Stimulated activated CD4-positive, alpha-beta T cell treated with anti-CD3 and anti-CD28 coated beads, Interleukin-4, amount 100 ng/mL, for 24 hours (primary cell): ENCODE results near the gene TCL1A.
"Not testable (repeated sequence)": the region's sequence is repeated elsewhere in the genome, so short reads cannot be mapped to it uniquely, and the experiment has no call there.

Source experiments
- DNase-seq: peaks from one replicate; pipeline ENCODE4 v3.0.0-alpha.2; 2020

Gene TCL1A

GRCh38 chr14:95713596-95714371, at the start of gene TCL1A:
TCL1A (minus strand) TSS chr14:95714125; CDS start chr14:95714066, 59 bp downstream.
- DNase-seq, result no peak

- DNase-seq, result not testable (repeated sequence)
Measured at GRCh38 chr14:95763032-95763431, 49.1 kb upstream of the TCL1A start.

GRCh38 chr14:95761436-95761835, 47.5 kb upstream of the TCL1A start:
- no peak for DNase-seq

DNA sequence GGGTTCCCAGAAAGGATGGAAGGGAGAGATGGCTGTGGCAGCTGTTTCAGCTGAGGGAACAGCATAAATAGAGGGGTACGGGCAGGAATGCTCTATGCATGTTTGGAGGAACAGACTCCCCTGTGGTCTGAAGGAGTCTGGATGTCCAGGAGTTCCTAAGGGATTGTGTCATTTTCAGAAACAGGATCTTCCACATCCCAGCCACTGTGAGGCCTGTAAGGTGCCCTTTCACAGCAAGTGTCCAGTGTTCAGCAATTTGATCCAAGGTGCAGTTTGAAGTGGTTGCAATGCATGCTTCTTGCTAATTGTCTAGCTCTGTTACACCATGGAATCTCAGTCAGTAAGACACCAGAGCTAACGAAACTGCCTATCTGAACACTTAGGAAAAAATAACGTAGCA, 46.7 kb upstream of the TCL1A start:
- no peak for DNase-seq

DNA sequence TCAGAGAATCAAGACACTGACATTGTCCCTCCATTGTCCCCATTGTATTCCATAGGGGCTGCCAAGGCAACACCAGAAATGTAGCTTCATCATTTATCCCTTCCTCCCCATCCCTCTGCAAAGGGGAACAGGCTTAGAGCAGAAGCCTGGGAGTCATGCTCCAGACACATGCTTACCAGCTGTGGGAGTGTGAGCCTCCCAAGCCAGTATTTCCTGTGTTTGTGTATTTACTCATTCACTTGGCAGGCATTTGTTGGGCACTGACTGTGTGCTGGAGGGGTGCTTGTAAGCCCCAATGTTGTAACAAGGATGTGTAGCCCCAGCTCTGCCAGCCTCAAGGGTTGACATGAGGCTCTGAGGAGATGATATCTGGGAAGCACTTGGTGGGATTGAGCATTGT, 46.0 kb upstream of the TCL1A start:
- no peak for DNase-seq

GRCh38 chr14:95758331-95758730, 44.4 kb upstream of the TCL1A start:
- DNase-seq, result no peak

DNA sequence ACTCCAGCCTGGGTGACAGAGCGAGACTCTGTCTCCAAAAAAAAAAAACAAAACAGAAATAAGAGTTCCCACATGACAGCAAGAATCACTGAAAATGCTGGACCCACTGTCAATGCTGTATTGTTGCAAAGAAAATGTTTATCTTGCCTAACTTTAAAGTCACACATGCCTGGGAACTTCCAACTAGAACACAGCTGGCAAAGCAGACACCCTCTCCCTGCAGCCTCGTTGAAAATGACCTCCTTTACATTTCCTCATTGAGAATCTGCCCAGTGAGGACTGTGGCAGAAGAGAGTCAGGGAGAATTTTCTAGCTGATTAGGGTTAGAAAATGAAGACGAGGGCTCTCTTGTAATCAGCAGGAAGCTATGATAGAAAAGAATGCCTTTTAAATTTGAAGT, 42.8 kb upstream of the TCL1A start:
- no peak for DNase-seq

DNA sequence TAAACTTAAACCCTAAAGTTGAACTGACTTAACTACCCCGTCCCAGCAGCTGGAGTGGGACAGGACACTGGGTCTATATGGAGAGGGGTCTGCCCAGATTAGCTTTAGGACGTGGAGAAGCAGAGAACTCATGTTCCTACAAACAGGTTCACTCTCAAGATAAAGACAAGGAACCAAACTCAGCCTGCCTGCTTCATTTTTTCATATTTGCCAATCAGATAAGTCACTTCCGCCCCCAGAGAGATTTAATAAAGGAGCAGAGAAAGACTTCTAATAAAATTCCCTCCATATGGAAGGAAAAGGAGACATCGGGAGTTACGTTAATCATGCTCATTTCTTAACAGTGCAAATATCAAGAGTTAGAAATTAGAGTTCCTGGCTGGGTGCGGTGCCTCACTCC, 42.2 kb upstream of the TCL1A start:
- DNase-seq, result no peak

DNA sequence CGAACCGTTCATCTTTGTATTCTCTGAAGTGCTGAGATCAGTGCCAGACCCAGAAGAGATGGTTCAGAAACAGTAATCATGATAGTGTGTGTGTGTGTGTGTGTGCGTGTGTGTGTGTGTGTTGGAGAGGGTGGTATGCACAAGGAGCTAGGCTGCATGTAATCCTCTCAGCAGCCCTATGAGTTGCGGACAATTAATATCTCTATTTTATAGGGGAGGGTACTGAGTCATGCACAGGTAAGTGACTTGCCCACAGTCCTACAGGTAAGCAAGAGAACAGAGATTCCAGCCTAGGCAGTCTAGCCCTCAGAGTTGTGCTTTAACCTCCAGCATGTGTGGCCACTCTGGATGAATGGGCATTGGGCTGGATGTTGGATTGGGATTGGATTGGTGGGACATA, 27.9 kb upstream of the TCL1A start:
- DNase-seq, result no peak

DNA sequence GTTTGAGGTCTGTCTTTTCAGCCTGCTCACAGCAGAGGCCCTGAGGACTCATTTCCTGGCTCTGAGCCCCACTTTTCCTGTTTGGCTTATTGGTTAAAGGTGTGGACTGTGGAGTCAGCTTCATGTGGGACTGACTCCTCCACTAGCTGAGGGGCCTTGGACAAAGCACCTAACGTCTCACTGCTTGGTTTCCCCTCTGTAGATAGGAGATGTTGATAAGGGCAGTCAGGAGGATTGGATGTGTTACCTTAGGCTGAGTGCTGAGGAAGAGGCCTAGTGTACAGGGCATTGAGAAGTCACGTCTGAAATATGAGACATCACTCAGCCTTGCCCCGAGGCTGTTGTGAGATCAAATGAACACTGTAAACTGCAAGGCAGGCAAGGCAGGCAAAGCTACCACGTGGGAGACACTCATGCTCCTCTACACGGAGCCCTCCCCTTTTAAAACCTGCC, 27.1 kb upstream of the TCL1A start:
- DNase-seq, result no peak

GRCh38 chr14:95739356-95739755, 25.4 kb upstream of the TCL1A start:
- DNase-seq, result no peak

GRCh38 chr14:95733212-95733611, 19.3 kb upstream of the TCL1A start:
- DNase-seq, result no peak

DNA sequence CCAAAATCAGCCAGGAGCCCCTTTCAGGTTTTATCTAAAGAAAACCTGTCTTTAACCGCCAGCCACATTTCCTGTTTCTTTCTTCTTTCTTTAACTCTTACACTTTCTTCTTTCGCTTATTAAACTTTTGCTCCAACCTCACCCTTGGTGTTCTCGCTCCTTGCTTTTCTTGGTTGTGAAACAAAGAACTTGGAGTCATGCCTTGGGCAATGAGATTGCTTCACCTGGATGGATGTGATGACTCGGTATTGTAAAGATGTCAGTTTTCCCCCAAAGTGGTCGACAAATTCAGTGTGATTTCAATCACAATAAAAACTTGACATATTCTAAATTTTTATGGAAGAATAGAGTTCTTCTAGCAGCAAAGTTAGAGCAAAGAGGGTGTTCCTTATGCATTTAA, 16.2 kb upstream of the TCL1A start:
- DNase-seq, result no peak

- not testable (repeated sequence) for DNase-seq
Measured at GRCh38 chr14:95729402-95730028, 15.6 kb upstream of the TCL1A start.

- no peak for DNase-seq
Measured at GRCh38 chr14:95727056-95727700, 13.3 kb upstream of the TCL1A start.

GRCh38 chr14:95725685-95726336, 11.9 kb upstream of the TCL1A start:
- DNase-seq, result no peak

GRCh38 chr14:95722525-95723190, 8.7 kb upstream of the TCL1A start:
- DNase-seq, result no peak

DNA sequence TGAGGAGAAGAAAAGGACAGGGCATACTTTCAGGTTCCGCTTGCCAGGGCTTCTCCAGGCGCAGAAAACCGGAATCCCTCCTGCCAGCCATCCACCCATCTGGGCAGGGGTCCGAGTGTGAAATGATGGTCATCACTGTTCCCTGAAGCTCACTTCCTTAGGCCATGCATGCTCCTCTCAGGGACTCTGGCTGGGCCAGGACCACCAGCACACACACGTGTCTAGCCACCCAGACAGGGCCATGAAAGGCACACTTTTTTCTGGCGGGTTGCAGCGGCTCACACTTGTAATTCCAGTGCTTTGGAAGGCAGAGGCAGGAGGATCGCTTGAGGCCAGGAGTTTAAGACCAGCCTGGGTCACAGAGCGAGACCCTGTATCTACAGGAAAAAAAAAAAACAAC, 1.5 kb downstream of the TCL1A start:
- no peak for DNase-seq

GRCh38 chr14:95711476-95712176, 2.3 kb downstream of the TCL1A start:
- no peak for DNase-seq

DNA sequence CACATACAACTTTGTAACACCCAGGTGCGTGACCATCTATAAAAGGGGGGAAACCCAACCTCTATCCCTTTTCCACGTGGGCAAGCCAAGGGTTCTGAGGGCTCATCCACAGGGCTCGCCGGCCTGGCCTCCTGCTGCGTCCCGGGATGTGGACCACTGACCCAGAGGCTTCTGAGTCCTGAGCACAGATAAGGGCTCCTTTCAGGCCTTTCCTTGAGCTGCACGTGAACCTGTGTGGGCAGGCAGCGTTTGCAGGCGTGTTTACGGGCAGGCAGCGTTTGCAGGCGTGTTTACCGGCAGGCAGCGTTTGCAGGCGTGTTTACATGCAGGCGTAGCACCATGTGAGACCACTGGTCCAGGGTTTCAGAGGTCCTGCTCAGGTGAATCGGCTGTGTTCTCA, 3.8 kb downstream of the TCL1A start:
- no peak for DNase-seq

GRCh38 chr14:95707327-95707726, 6.6 kb downstream of the TCL1A start:
- no peak for DNase-seq

DNA sequence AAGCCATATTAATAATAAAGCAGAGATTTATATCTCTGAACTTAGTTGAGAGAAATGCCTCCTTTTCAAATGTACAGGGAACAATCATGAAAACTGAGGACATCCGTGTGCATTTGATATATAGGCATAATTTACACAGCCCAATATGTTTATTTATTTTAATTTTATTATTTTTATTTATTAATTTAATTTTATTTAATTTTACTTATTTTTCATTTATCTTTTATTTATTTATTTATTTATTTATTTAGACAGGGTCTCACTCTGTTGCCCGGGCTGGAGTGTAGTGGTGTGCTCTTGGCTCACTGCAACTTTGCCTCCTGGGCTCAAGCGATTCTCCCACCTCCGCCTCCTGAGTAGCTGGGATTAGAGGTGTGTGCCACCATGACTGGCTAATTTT, 8.4 kb downstream of the TCL1A start:
- no peak for DNase-seq
